NCI-H1105 (cell line): ENCODE measurements around the gene TMEM80.

Source experiments
- DNase-seq: peaks from one replicate; lab custom pipeline; 2025; lab: John Stamatoyannopoulos, UW

TMEM80 gene

DNA sequence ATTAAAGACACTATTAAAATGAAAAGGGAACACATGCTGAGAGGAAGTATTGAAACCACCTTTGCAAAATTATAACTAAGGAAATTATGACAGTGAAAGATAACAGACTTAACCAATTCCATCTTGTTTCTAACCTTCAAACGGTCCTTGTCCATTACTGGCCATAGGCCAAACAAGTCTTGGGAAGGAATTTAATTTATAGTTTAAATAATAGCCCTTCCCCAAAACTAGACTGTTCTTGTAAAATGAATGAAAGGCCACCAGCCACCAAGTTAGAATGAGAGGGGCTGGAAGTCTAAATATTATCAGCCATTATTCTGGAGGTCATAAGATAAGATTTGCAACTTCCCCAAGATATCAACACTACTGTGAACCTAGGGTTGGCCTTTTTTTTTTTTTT, 49.8 kb downstream of the TMEM80 start:
- no peak for DNase-seq

- DNase-seq: peak; percentile 15
Measured at GRCh38 chr11:746289-747157, 50.9 kb downstream of the TMEM80 start.

DNA sequence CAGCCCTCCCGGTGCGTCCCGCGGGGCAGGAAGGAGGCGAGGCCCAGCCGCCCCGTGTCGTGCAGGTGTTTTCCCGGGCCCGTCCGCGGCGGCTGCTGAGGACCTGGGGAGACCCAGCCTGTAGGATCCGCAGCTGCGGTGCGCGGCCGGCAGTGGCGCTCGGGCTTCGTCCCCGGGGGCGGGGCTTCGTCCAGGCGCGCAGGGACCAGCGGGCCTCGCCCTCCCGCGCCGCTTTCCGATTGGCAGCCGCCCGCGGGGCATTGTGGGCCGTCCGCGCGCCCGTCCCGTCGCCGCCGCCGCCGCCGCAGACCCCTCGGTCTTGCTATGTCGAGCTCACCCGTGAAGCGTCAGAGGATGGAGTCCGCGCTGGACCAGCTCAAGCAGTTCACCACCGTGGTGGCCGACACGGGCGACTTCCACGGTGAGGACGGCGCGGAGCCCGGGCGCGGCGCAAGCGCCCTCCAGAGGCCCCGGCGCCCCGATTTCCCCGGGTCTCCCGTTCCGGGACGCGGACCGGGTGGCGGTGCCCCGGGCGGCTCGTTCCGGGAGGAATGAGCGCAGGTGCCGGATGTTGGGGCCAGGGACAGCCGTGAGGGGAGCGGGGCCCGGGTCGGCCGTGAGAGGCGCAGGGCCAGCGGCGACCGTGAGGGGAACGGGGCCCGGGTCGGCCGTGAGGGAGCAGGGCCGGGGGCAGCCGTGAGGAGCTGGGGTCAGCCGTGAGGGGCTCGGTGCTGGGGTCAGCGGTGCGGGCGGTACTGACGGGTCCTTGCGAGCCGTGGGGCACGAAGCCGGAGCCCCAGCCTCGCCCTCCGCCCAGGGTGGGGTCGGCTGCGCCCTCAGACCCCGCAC, 51.8 kb downstream of the TMEM80 start, which contains the start of gene TALDO1:
TALDO1 (plus strand) TSS at position 307 of the 849 bp plus-strand sequence; CDS start at position 325, 18 bp downstream.
- peak; percentile 89 for DNase-seq

GRCh38 chr11:748007-748359, 52.4 kb downstream of the TMEM80 start:
- DNase-seq: no peak

DNA sequence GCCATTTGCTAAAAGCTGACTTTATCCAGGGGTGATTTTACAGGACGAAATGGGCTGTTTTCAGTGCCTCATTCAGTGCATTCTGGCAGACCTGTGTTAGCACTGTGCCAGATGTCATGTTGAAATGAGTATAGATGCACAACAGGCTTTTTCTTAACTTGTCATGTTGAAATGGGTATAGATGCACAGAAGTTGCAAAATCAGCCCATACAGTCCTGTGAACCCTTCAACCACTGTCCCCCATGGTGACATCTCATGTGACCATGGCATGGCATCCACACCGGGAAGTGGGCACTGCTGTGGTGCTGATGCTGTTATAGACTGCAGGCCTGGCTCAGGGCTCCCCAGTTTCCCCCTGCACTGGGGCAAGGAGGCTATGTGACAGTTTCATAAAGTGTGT, 54.1 kb downstream of the TMEM80 start:
- DNase-seq: no peak
